GM12878 (cell line): Measurements from ENCODE around the gene EN1. TPM values are rescaled to one million over a fixed set of nuclear protein-coding genes. Genes with fewer than 3 reads are reported as not detected.

ENCODE experiments used
- ATAC-seq: fragments of 200-7000 bp; cut with Tn5 transposase; 3 replicates; pipeline ENCODE4 v1.9.1; 2020; ENCODE audit warnings: mild to moderate bottlenecking, moderate library complexity
- BruUV-seq: library from RNA; stranded (reverse); fragments of 400-500 nt; replicated peaks from 2 replicates; lab custom pipeline; 2021; lab: Mats Ljungman, UMichigan
- CTCF ChIA-PET: fragments of 300-600 bp; sonication (Branson Sonifier 250); formaldehyde crosslinking; extraction: SDS; loops from one replicate; lab custom pipeline; 2021; ENCODE audit warnings: inconsistent platforms; lab: Yijun Ruan, JAX
- POLR2A ChIA-PET: fragments of 350-600 bp; formaldehyde crosslinking; extraction: SDS; loops from one replicate; lab custom pipeline; 2021; ENCODE audit warnings: inconsistent platforms; lab: Charles Lee
- RAD21 ChIA-PET: fragments of 300-600 bp; sonication (Branson Sonifier 250); formaldehyde crosslinking; loops from one replicate; lab custom pipeline; 2023; ENCODE audit warnings: antibody characterized with exemption; ENCODE audit not compliant: unreplicated experiment; lab: Charles Lee
- SMC1A ChIA-PET: fragments of 300-600 bp; sonication (Branson Sonifier 250); formaldehyde crosslinking; loops from one replicate; lab custom pipeline; 2023; ENCODE audit not compliant: unreplicated experiment, uncharacterized antibody; lab: Charles Lee
- DNase-seq: peaks from one replicate; pipeline ENCODE4 v3.0.0-alpha.2; 2011; ENCODE audit warnings: low read depth, low spot score
- FAIRE-seq: peaks from 3 replicates; lab custom pipeline; 2011; peaks lifted over from hg19 to GRCh38; lab: Jason Lieb, UNC
- H2AFZ ChIP-seq: 2 replicates; pipeline ENCODE4 v1.6.0; 2011; ENCODE audit warnings: low read depth, low read length, control low read depth; ENCODE audit not compliant: control insufficient read depth
- H3K27ac ChIP-seq: 2 replicates; pipeline ENCODE4 v1.5.1; 2011; ENCODE audit warnings: control low read depth; ENCODE audit not compliant: control insufficient read depth, insufficient read depth
- H3K27me3 ChIP-seq, 2 experiments: replicated peaks in 1 of 2; 2 replicates each; pipeline versions ENCODE4 v1.6.0 to v1.6.1; 2011; ENCODE audit warnings: low read length in 1 of 2; ENCODE audit not compliant: control insufficient read depth in 2 of 2, insufficient read depth in 2 of 2
- H3K36me3 ChIP-seq, 2 experiments: 2 replicates each; pipeline ENCODE4 v1.5.1; 2011; ENCODE audit warnings: low read length in 1 of 2; ENCODE audit not compliant: control insufficient read depth in 2 of 2, insufficient read depth in 2 of 2
- H3K4me1 ChIP-seq: 2 replicates; pipeline ENCODE4 v1.6.1; 2011; ENCODE audit warnings: mild to moderate bottlenecking, low read length, moderate library complexity, mixed read lengths; ENCODE audit not compliant: control insufficient read depth, insufficient read depth
- H3K4me2 ChIP-seq: 2 replicates; pipeline ENCODE4 v1.6.0; 2011; ENCODE audit warnings: control low read depth; ENCODE audit not compliant: control insufficient read depth, insufficient read depth
- H3K4me3 ChIP-seq: fragments of 200-600 bp; sonication (generic); 2 replicates; pipeline ENCODE4 v1.5.1; 2016
- H3K79me2 ChIP-seq: 2 replicates; pipeline ENCODE4 v1.6.0; 2011; ENCODE audit warnings: low read length; ENCODE audit not compliant: control insufficient read depth, insufficient read depth
- H3K9ac ChIP-seq: 2 replicates; pipeline ENCODE4 v1.8.0; 2011; ENCODE audit warnings: low read length, control low read depth, mixed read lengths; ENCODE audit not compliant: control insufficient read depth, insufficient read depth
- H3K9me3 ChIP-seq: replicated peaks from 3 replicates; pipeline ENCODE4 v1.5.1; 2011; ENCODE audit warnings: mild to moderate bottlenecking, low read length; ENCODE audit not compliant: control insufficient read depth, insufficient read depth
- H4K20me1 ChIP-seq: 2 replicates; pipeline ENCODE4 v1.6.0; 2011; ENCODE audit not compliant: control insufficient read depth, insufficient read depth
- EGR1 ChIP-seq, 2 experiments: IDR thresholded peaks; 1 replicate in 1 of 2; 2 replicates in 1 of 2; pipeline ENCODE4 v1.6.1; 2011 to 2012; ENCODE audit warnings: low read depth in 2 of 2, low read length in 2 of 2, borderline replicate concordance in 1 of 2, mild to moderate bottlenecking in 1 of 2, moderate library complexity in 1 of 2
- ELK1 ChIP-seq: IDR thresholded peaks from 2 replicates; pipeline ENCODE4 v1.6.1; 2012; ENCODE audit warnings: low read depth, low read length, improper control_type of control experiment
- GATAD2B ChIP-seq: fragments of 450-650 bp; conservative IDR thresholded peaks from 2 replicates; pipeline ENCODE4 v1.6.1; 2017; ENCODE audit warnings: low read depth, mild to moderate bottlenecking, moderate library complexity
- NKRF ChIP-seq: fragments of 450-650 bp; conservative IDR thresholded peaks from 2 replicates; pipeline ENCODE4 v1.6.1; 2017; ENCODE audit warnings: mild to moderate bottlenecking, moderate library complexity
- RAD51 ChIP-seq: fragments of 450-650 bp; IDR thresholded peaks from 2 replicates; pipeline ENCODE4 v1.6.1; 2016; ENCODE audit warnings: moderate library complexity, mild to moderate bottlenecking, inconsistent platforms
- TAF1 ChIP-seq: IDR thresholded peaks from 2 replicates; pipeline ENCODE4 v1.6.1; 2011; ENCODE audit warnings: mild to moderate bottlenecking, low read depth, low read length, borderline replicate concordance
- TCF7 ChIP-seq: IDR thresholded peaks from 2 replicates; pipeline ENCODE4 v1.6.1; 2014; ENCODE audit warnings: antibody characterized with exemption, borderline replicate concordance
- WGBS: methylation state at CpG from one replicate; pipeline ENCODE4 v1.1.6; 2016; ENCODE audit warnings: low lambda C conversion rate; ENCODE audit not compliant: insufficient replicate concordance, insufficient coverage; ENCODE audit errors: missing lambda C conversion rate; 5-methylcytosine and 5-hydroxymethylcytosine counted together
- in situ Hi-C: fragments of 300-500 bp; cut with MboI; formaldehyde crosslinking; loops from 9 replicates; pipeline ENCODE4 v1.14.3; 2018; ENCODE audit warnings: mixed read lengths
- intact Hi-C: fragments of 100-400 bp; cut with micrococcal nuclease; formaldehyde crosslinking; loops from one replicate; pipeline ENCODE4 v1.14.2; 2022; ENCODE audit not compliant: unreplicated experiment
- polyA plus RNA-seq, 11 experiments: library from polyadenylated mRNA; depleted of rRNA in 4 of 11; unstranded in 6 of 11; stranded (reverse) in 5 of 11; fragments of >200 nt; fragmentation: Nextera tagmentation in 4 of 11; fragmentation: Illumina TruSeq in 1 of 11; extraction: Ambion mirVana in 4 of 11; extraction: Trizol in 1 of 11; gene quantifications; 1 replicate in 1 of 11; 2 replicates in 10 of 11; pipeline versions ENCODE4 v1.2.1 to v1.2.3, GENCODE V29; 2011 to 2016; ENCODE audit warnings: inconsistent platforms in 2 of 11, missing spikeins in 2 of 11, low read depth in 1 of 11
- total RNA-seq, 4 experiments: library from RNA; depleted of rRNA in 3 of 4; stranded (reverse); fragments of >200 nt in 3 of 4; fragmentation: Illumina TruSeq in 1 of 4; extraction: Trizol in 1 of 4; gene quantifications; 2 replicates each; pipeline versions ENCODE4 v1.2.1 to v1.2.3, GENCODE V29; 2013 to 2021

The EN1 gene
- total and polyA plus RNA-seq, 10 of the 15 experiments (the other 5 are each of a cell fraction or from before 2014, with no cell fraction given) = not detected

DNA sequence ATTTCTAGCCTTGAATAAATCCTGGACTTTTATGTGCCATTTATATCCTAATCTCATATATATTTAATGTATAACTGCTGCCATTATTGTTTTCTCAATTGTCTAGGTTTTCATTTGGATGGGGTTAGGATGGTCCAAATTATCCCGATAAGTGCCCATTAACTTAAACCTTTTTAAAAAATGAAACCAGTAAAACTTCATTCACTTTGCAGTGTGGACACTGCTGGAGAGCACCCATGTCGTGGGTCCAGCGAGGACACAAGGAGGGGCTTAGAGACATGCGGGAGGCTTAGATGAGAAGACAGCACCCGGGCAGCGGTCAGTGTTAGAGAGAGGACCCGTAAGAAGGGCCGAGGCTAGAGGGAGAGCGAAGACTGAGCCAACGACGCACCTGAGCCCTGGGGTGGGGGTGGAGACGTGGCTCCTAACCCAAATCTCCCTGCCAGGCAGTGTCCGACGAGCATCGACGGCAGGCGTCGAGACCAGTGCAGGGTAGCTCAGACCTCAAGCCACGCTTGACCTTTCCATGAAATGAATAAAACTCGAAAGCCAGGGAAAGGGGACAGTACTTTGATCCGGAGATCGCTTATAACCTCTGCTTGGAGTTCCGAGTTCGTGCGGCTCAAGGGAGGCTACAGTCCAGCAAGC lies 9.0 kb upstream of the EN1 start:
- Histone ChIP-seq H3K4me1 (no peaks in the 10 kb centered on the region), H4K20me1 (no peaks in the 10 kb centered on the region), H3K9me3 (no peaks in the 10 kb centered on the region), H3K27ac (no peak overlapping the region), H2AFZ (no peak overlapping the region), H3K4me3 (no peak overlapping the region), H3K36me3 (no peaks in the 10 kb centered on the region), H3K4me2 (no peak overlapping the region), H3K79me2 (no peaks in the 10 kb centered on the region), H3K27me3 (peaks cover 15 to 38% of the 10 kb centered on the region in 2 experiments), H3K9ac (no peak overlapping the region)
- DNase-seq = no peak
- CTCF ChIA-PET = interaction anchor here (0.8 to 3.0 kb wide), 7 partner anchors 17 to 805 kb away, joined by 3 to 47 read pairs (median 5); no protein-coding TSS in a partner anchor
- intact Hi-C loops (loop anchor here (5.0 kb wide), 1 partner anchor 809 kb away; no protein-coding TSS in a partner anchor), in situ Hi-C loops (loop anchor here (25.0 kb wide), 1 partner anchor 819 kb away; no protein-coding TSS in a partner anchor)
- RAD21 ChIA-PET = no interaction called here
- TF ChIP-seq RAD51 = no peak
- TF ChIP-seq GATAD2B = no peak
- no peak for TF ChIP-seq TAF1
- no peak for TF ChIP-seq EGR1 (IDR thresholded peaks at IDR 0.05; ENCODE audit: borderline replicate concordance in 1 of 2, low read depth in 2 of 2, low read length in 2 of 2)
- TF ChIP-seq ELK1 = no peak
- no peak for TF ChIP-seq NKRF
- no peak for TF ChIP-seq TCF7
- no TSS peak for BruUV-seq
- WGBS = 32% methylated on average over 23 of the region's 25 CpGs
- FAIRE-seq = no peak
- SMC1A ChIA-PET = interaction anchor here (1.2 kb wide), 1 partner anchor 810 kb away, joined by 7 read pairs; no protein-coding TSS in a partner anchor
- no peak for ATAC-seq
- POLR2A ChIA-PET = no interaction called here
